H9 (cell line): ENCODE results near the gene VWF. TPM values are rescaled to one million over a fixed set of nuclear protein-coding genes. Genes with fewer than 3 reads are reported as not detected.

Experiments used
- DNase-seq: peaks from one replicate; pipeline ENCODE4 v3.0.0-alpha.2; 2017
- H2AFZ ChIP-seq: one replicate; pipeline ENCODE4 v1.6.1; 2013; ENCODE audit warnings: mild to moderate bottlenecking, low read length, control low read depth, moderate library complexity
- H2AK5ac ChIP-seq: 2 replicates; pipeline ENCODE4 v1.6.1; 2013; ENCODE audit warnings: low read length, control low read depth, mixed read lengths; ENCODE audit not compliant: insufficient read length
- H2BK120ac ChIP-seq: one replicate; pipeline ENCODE4 v1.6.1; 2013; ENCODE audit warnings: low read depth, mild to moderate bottlenecking, low read length, control low read depth, inconsistent platforms; ENCODE audit not compliant: poor library complexity, severe bottlenecking
- H2BK12ac ChIP-seq: 2 replicates; pipeline ENCODE4 v1.6.1; 2013; ENCODE audit warnings: low read length, control low read depth, mixed read lengths, low read depth; ENCODE audit not compliant: insufficient read length
- H2BK15ac ChIP-seq: 2 replicates; pipeline ENCODE4 v1.6.1; 2013; ENCODE audit warnings: low read depth, low read length, control low read depth
- H2BK20ac ChIP-seq: one replicate; pipeline ENCODE4 v1.6.1; 2013; ENCODE audit warnings: low read depth, mild to moderate bottlenecking, low read length, control low read depth, inconsistent platforms; ENCODE audit not compliant: poor library complexity, severe bottlenecking
- H2BK5ac ChIP-seq: 2 replicates; pipeline ENCODE4 v1.6.1; 2013; ENCODE audit warnings: low read length, control low read depth, mixed read lengths; ENCODE audit not compliant: insufficient read length
- H3K14ac ChIP-seq: 2 replicates; pipeline ENCODE4 v1.6.1; 2013; ENCODE audit warnings: low read length, control low read depth; ENCODE audit not compliant: insufficient read depth
- H3K18ac ChIP-seq: 2 replicates; pipeline ENCODE4 v1.6.1; 2013; ENCODE audit warnings: low read depth, mild to moderate bottlenecking, mixed read lengths, low read length, control low read depth; ENCODE audit not compliant: insufficient read length
- H3K23ac ChIP-seq: 2 replicates; pipeline ENCODE4 v1.6.1; 2013; ENCODE audit warnings: low read length, control low read depth, mixed read lengths, low read depth; ENCODE audit not compliant: insufficient read length
- H3K23me2 ChIP-seq: 2 replicates; pipeline ENCODE4 v1.6.1; 2013; ENCODE audit warnings: low read depth, mild to moderate bottlenecking, mixed read lengths, low read length, control low read depth; ENCODE audit not compliant: insufficient read length, poor library complexity, severe bottlenecking
- H3K27ac ChIP-seq: 2 replicates; pipeline ENCODE4 v1.5.1; 2013; ENCODE audit warnings: low read length, control low read depth, mixed read lengths, low read depth; ENCODE audit not compliant: insufficient read length
- H3K27me3 ChIP-seq: 2 replicates; pipeline ENCODE4 v1.6.1; 2013; ENCODE audit warnings: low read length, control low read depth, inconsistent platforms; ENCODE audit not compliant: insufficient read depth
- H3K4ac ChIP-seq: 2 replicates; pipeline ENCODE4 v1.6.1; 2013; ENCODE audit warnings: low read depth, mild to moderate bottlenecking, control low read depth, inconsistent platforms, low read length, moderate library complexity
- H3K4me1 ChIP-seq: 2 replicates; pipeline ENCODE4 v1.6.1; 2013; ENCODE audit warnings: low read length, control low read depth, inconsistent platforms; ENCODE audit not compliant: insufficient read depth
- H3K4me2 ChIP-seq: 2 replicates; pipeline ENCODE4 v1.6.1; 2013; ENCODE audit warnings: low read length, control low read depth, mixed read lengths; ENCODE audit not compliant: insufficient read length, insufficient read depth
- H3K56ac ChIP-seq: 2 replicates; pipeline ENCODE4 v1.6.1; 2013; ENCODE audit warnings: low read depth, mild to moderate bottlenecking, mixed read lengths, low read length, control low read depth; ENCODE audit not compliant: insufficient read length
- H3K79me1 ChIP-seq: 2 replicates; pipeline ENCODE4 v1.6.1; 2013; ENCODE audit warnings: low read depth, mild to moderate bottlenecking, moderate library complexity, low read length, control low read depth, inconsistent platforms; ENCODE audit not compliant: insufficient read depth, poor library complexity, severe bottlenecking
- H3K79me2 ChIP-seq: 2 replicates; pipeline ENCODE4 v1.6.1; 2013; ENCODE audit warnings: low read length, control low read depth, inconsistent platforms; ENCODE audit not compliant: insufficient read depth
- H3K9ac ChIP-seq: 2 replicates; pipeline ENCODE4 v1.6.1; 2013; ENCODE audit warnings: low read length, control low read depth, mixed read lengths; ENCODE audit not compliant: insufficient read length; ENCODE audit errors: extremely low read depth
- H3K9me3 ChIP-seq: one replicate; pipeline ENCODE4 v1.6.1; 2013; ENCODE audit warnings: low read depth, low read length, inconsistent platforms; ENCODE audit not compliant: control insufficient read depth
- H3T11ph ChIP-seq: one replicate; pipeline ENCODE4 v1.6.1; 2013; ENCODE audit warnings: mild to moderate bottlenecking, low read length, control low read depth, inconsistent platforms
- H4K20me1 ChIP-seq: one replicate; pipeline ENCODE4 v1.6.1; 2013; ENCODE audit not compliant: control insufficient read depth, insufficient read length, insufficient read depth
- H4K5ac ChIP-seq: 2 replicates; pipeline ENCODE4 v1.6.1; 2013; ENCODE audit warnings: low read depth, mild to moderate bottlenecking, mixed read lengths, low read length, control low read depth; ENCODE audit not compliant: insufficient read length
- H4K8ac ChIP-seq: replicated peaks from 2 replicates; pipeline ENCODE4 v1.6.1; 2013; ENCODE audit warnings: low read length, control low read depth, mixed read lengths, low read depth; ENCODE audit not compliant: insufficient read length
- H4K91ac ChIP-seq: 2 replicates; pipeline ENCODE4 v1.6.1; 2013; ENCODE audit warnings: low read depth, mild to moderate bottlenecking, moderate library complexity, mixed read lengths, low read length, control low read depth; ENCODE audit not compliant: insufficient read length
- H3K27ac Mint-ChIP-seq, 3 experiments: 2 replicates in 2 of 3; 3 replicates in 1 of 3; pipeline ENCODE4 v1.8.0; 2020 to 2021; ENCODE audit warnings: mixed read lengths in 3 of 3, mild to moderate bottlenecking in 1 of 3, moderate library complexity in 1 of 3
- H3K27me3 Mint-ChIP-seq: 2 replicates; pipeline ENCODE4 v1.8.0; 2021; ENCODE audit warnings: low read depth, mild to moderate bottlenecking, moderate library complexity, mixed read lengths
- H3K36me3 Mint-ChIP-seq, 3 experiments: 2 replicates in 2 of 3; 3 replicates in 1 of 3; pipeline ENCODE4 v1.8.0; 2020 to 2021; ENCODE audit warnings: low read depth in 3 of 3, mixed read lengths in 3 of 3; ENCODE audit not compliant: insufficient read depth in 1 of 3
- H3K4me1 Mint-ChIP-seq, 2 experiments: 2 replicates each; pipeline ENCODE4 v1.8.0; 2020; ENCODE audit warnings: mixed read lengths in 2 of 2
- H3K4me3 Mint-ChIP-seq, 2 experiments: 2 replicates in 1 of 2; 3 replicates in 1 of 2; pipeline ENCODE4 v1.8.0; 2020 to 2021; ENCODE audit warnings: mild to moderate bottlenecking in 2 of 2, mixed read lengths in 2 of 2, moderate library complexity in 1 of 2
- H3K9me3 Mint-ChIP-seq, 2 experiments: 2 replicates in 1 of 2; 3 replicates in 1 of 2; pipeline ENCODE4 v1.8.0; 2020; ENCODE audit warnings: mild to moderate bottlenecking in 2 of 2, mixed read lengths in 2 of 2, moderate library complexity in 1 of 2
- whole genome bisulfite sequencing: extraction: QIAGEN DNeasy Blood & Tissue Kit; methylation state at CpG from one replicate; pipeline ENCODE4 v1.1.7; 2013; ENCODE audit warnings: missing lambda C conversion rate, low lambda C conversion rate, mixed read lengths; ENCODE audit not compliant: insufficient read length; ENCODE audit errors: extremely low coverage; 5-methylcytosine and 5-hydroxymethylcytosine counted together
- total RNA-seq: library from RNA; stranded (reverse); gene quantifications from 2 replicates; pipeline ENCODE4 v1.2.1, GENCODE V29; 2021
- TF ChIP-seq, protein P1 (sequence below): fragments of 200-600 bp; sonication (generic); conservative IDR thresholded peaks from 3 replicates; pipeline ENCODE4 v1.8.0; 2021; ENCODE audit warnings: antibody characterized with exemption, mild to moderate bottlenecking

Gene VWF
- total RNA-seq, 1 experiment from 2014 or later = 0.17 TPM

DNA sequence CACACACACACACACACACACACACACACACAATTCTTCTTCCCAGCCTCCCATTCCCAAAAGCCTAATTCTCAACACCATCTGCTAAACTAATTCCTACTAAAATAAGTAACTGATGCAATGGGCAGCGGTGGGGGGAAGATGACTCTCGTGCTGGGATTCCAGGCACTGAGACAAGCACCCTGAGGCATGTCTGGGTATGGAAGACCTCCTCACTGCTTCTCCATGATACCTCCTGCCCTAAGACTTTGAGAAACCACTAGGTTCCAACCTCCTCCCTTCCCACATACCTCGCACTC, 789 bp upstream of the VWF start:
- no peak overlapping the region for H3K9ac ChIP-seq
- H3K4me1 ChIP-seq = no peaks in the 10 kb centered on the region
- H3K14ac ChIP-seq = no peak overlapping the region
- no peaks in the 10 kb centered on the region for H3K9me3 ChIP-seq
- no peak overlapping the region for H2BK12ac ChIP-seq
- H3K27ac ChIP-seq = no peak overlapping the region
- no peaks in the 10 kb centered on the region for H3K23me2 ChIP-seq
- no peak for DNase-seq
- H3T11ph ChIP-seq = no peak overlapping the region
- Mint-ChIP-seq H3K4me3 (no peak overlapping the region), H3K36me3 (no peaks in the 10 kb centered on the region), H3K4me1 (peaks cover 5 to 26% of the 10 kb centered on the region in 2 experiments), H3K9me3 (no peaks in the 10 kb centered on the region), H3K27ac (peak overlapping the region in 1 of 3 experiments; percentile 74; a peak in 1 of 7 replicates), H3K27me3 (peaks cover 5% of the 10 kb centered on the region)
- H2BK5ac ChIP-seq = no peak overlapping the region
- WGBS = no CpG with 5 or more reads among the region's 3 CpGs
- H3K18ac ChIP-seq = no peak overlapping the region
- H4K20me1 ChIP-seq = no peaks in the 10 kb centered on the region
- H4K5ac ChIP-seq = no peak overlapping the region
- H3K79me2 ChIP-seq = no peaks in the 10 kb centered on the region
- H3K79me1 ChIP-seq = no peaks in the 10 kb centered on the region
- H4K8ac ChIP-seq = no peak overlapping the region
- no peak overlapping the region for H3K4me2 ChIP-seq
- no peak overlapping the region for H2BK15ac ChIP-seq
- no peak overlapping the region for H2AK5ac ChIP-seq
- no peak overlapping the region for H3K4ac ChIP-seq
- TF ChIP-seq, protein P1, sequence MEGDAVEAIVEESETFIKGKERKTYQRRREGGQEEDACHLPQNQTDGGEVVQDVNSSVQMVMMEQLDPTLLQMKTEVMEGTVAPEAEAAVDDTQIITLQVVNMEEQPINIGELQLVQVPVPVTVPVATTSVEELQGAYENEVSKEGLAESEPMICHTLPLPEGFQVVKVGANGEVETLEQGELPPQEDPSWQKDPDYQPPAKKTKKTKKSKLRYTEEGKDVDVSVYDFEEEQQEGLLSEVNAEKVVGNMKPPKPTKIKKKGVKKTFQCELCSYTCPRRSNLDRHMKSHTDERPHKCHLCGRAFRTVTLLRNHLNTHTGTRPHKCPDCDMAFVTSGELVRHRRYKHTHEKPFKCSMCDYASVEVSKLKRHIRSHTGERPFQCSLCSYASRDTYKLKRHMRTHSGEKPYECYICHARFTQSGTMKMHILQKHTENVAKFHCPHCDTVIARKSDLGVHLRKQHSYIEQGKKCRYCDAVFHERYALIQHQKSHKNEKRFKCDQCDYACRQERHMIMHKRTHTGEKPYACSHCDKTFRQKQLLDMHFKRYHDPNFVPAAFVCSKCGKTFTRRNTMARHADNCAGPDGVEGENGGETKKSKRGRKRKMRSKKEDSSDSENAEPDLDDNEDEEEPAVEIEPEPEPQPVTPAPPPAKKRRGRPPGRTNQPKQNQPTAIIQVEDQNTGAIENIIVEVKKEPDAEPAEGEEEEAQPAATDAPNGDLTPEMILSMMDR = no peak
- H2BK120ac ChIP-seq = no peak overlapping the region
- H2BK20ac ChIP-seq = no peak overlapping the region
- H4K91ac ChIP-seq = no peak overlapping the region
- no peak overlapping the region for H3K23ac ChIP-seq
- H3K56ac ChIP-seq = no peak overlapping the region
- no peaks in the 10 kb centered on the region for H3K27me3 ChIP-seq
- H2AFZ ChIP-seq = no peak overlapping the region
